Measurements from ENCODE around the gene WDR41. TPM values are rescaled to one million over a fixed set of nuclear protein-coding genes. Genes with fewer than 3 reads are reported as not detected.

WDR41 gene
- polyA plus RNA-seq, 1 donor from 2014 or later, result 87.6 TPM

- no peak overlapping the region for H3K9ac ChIP-seq (ENCODE audit: low read length)
- H3K9me3 ChIP-seq (ENCODE audit: low read length), result no peaks in the 10 kb centered on the region
- H3K27me3 ChIP-seq (ENCODE audit: insufficient read depth, low read depth, low read length), result no peaks in the 10 kb centered on the region
- H3K9me2 ChIP-seq (ENCODE audit: insufficient read depth, low read length), result no peaks in the 10 kb centered on the region
- H3K36me3 ChIP-seq (ENCODE audit: insufficient read depth, low read length), result no peaks in the 10 kb centered on the region
- no peaks in the 10 kb centered on the region for H3F3A ChIP-seq (ENCODE audit: insufficient read depth, low read length, poor library complexity, severe bottlenecking)
- H4K20me1 ChIP-seq (ENCODE audit: insufficient read depth), result no peaks in the 10 kb centered on the region
- no peak overlapping the region for H3K4me3 ChIP-seq (ENCODE audit: low read length)
- no peak overlapping the region for H3K4me2 ChIP-seq (ENCODE audit: low read length)
- TF ChIP-seq REST (IDR thresholded peaks at IDR 0.05; ENCODE audit: borderline replicate concordance) (no peak), CTCF (IDR thresholded peaks at IDR 0.05; ENCODE audit: poor library complexity, severe bottlenecking) (peak; percentile 78), SMC3 (conservative IDR thresholded peaks at IDR 0.05; ENCODE audit: poor library complexity) (peak; percentile 83), RAD21 (conservative IDR thresholded peaks at IDR 0.05) (peak; percentile 82), EP300 (conservative IDR thresholded peaks at IDR 0.05; ENCODE audit: poor library complexity, severe bottlenecking) (no peak), POLR2AphosphoS5 (IDR thresholded peaks at IDR 0.05) (no peak), MXI1 (conservative IDR thresholded peaks at IDR 0.05; ENCODE audit: poor library complexity, severe bottlenecking) (no peak), TAF1 (IDR thresholded peaks at IDR 0.05; ENCODE audit: low read depth) (no peak), EZH2 (IDR thresholded peaks at IDR 0.05; ENCODE audit: borderline replicate concordance, insufficient read depth, low read length, poor library complexity, severe bottlenecking) (no peak)
- H3K79me2 ChIP-seq (replicated peaks; ENCODE audit: insufficient read depth, low read length), result no peaks in the 10 kb centered on the region
- no peak overlapping the region for H2AFZ ChIP-seq (ENCODE audit: low read depth, low read length)
- no peak overlapping the region for H3K27ac ChIP-seq (ENCODE audit: low read length)
Measured at GRCh38 chr5:77437194-77437593, 54.9 kb downstream of the WDR41 start.

- H3K9me2 ChIP-seq (ENCODE audit: insufficient read depth, low read length), result no peaks in the 10 kb centered on the region
- H4K20me1 ChIP-seq (ENCODE audit: insufficient read depth), result no peaks in the 10 kb centered on the region
- H3F3A ChIP-seq (ENCODE audit: insufficient read depth, low read length, poor library complexity, severe bottlenecking), result no peaks in the 10 kb centered on the region
- no peaks in the 10 kb centered on the region for H3K79me2 ChIP-seq (replicated peaks; ENCODE audit: insufficient read depth, low read length)
- H3K36me3 ChIP-seq (ENCODE audit: insufficient read depth, low read length), result no peaks in the 10 kb centered on the region
- no peak overlapping the region for H3K27ac ChIP-seq (ENCODE audit: low read length)
- H3K27me3 ChIP-seq (ENCODE audit: insufficient read depth, low read depth, low read length), result no peaks in the 10 kb centered on the region
- H3K4me3 ChIP-seq (ENCODE audit: low read length), result no peak overlapping the region
- H3K4me2 ChIP-seq (ENCODE audit: low read length), result no peak overlapping the region
- no peaks in the 10 kb centered on the region for H3K9me3 ChIP-seq (ENCODE audit: low read length)
- TF ChIP-seq EP300 (conservative IDR thresholded peaks at IDR 0.05; ENCODE audit: poor library complexity, severe bottlenecking), result no peak
- TF ChIP-seq TAF1 (IDR thresholded peaks at IDR 0.05; ENCODE audit: low read depth), result no peak
- TF ChIP-seq REST (IDR thresholded peaks at IDR 0.05; ENCODE audit: borderline replicate concordance), result no peak
- no peak for TF ChIP-seq SMC3 (conservative IDR thresholded peaks at IDR 0.05; ENCODE audit: poor library complexity)
- TF ChIP-seq POLR2AphosphoS5 (IDR thresholded peaks at IDR 0.05), result no peak
- no peak for TF ChIP-seq EZH2 (IDR thresholded peaks at IDR 0.05; ENCODE audit: borderline replicate concordance, insufficient read depth, low read length, poor library complexity, severe bottlenecking)
- TF ChIP-seq RAD21 (conservative IDR thresholded peaks at IDR 0.05), result no peak
- TF ChIP-seq CTCF (IDR thresholded peaks at IDR 0.05; ENCODE audit: poor library complexity, severe bottlenecking), result no peak
- TF ChIP-seq MXI1 (conservative IDR thresholded peaks at IDR 0.05; ENCODE audit: poor library complexity, severe bottlenecking), result no peak
- H3K9ac ChIP-seq (ENCODE audit: low read length), result no peak overlapping the region
- no peak overlapping the region for H2AFZ ChIP-seq (ENCODE audit: low read depth, low read length)
Measured at GRCh38 chr5:77431719-77432118, 60.4 kb downstream of the WDR41 start.
